Stimulated activated CD4-positive, alpha-beta T cell treated with anti-CD3 and anti-CD28 coated beads, Interleukin-1b, Interleukin-23, amount 100 ng/mL, for 48 hours (primary cell): ENCODE measurements around the gene HMOX2.
A peak's percentile ranks its signal among the peaks of the same experiment; 100 is the strongest.

ENCODE experiments used
- DNase-seq: peaks from one replicate; pipeline ENCODE4 v3.0.0-alpha.2; 2020

Gene HMOX2

GRCh38 chr16:4475880-4476788 lies at the start of gene HMOX2:
Gene HMOX2 (plus strand): TSS chr16:4476398. CDS start chr16:4505525, 29,127 bp downstream.
- peak; percentile 96 for DNase-seq

- no peak for DNase-seq
Measured at GRCh38 chr16:4426722-4427372, 49.4 kb upstream of the HMOX2 start.

- DNase-seq: no peak
Measured at GRCh38 chr16:4428500-4428899, 47.7 kb upstream of the HMOX2 start.

GRCh38 chr16:4431023-4431422 lies 45.2 kb upstream of the HMOX2 start:
- no peak for DNase-seq

GRCh38 chr16:4433228-4433627 lies 43.0 kb upstream of the HMOX2 start:
- no peak for DNase-seq

- no peak for DNase-seq
Measured at GRCh38 chr16:4433914-4434787, 42.0 kb upstream of the HMOX2 start.

GRCh38 chr16:4435337-4436067 lies 40.7 kb upstream of the HMOX2 start:
- no peak for DNase-seq

- DNase-seq: no peak
Measured at GRCh38 chr16:4437366-4437765, 38.8 kb upstream of the HMOX2 start.

GRCh38 chr16:4442371-4442770 lies 33.8 kb upstream of the HMOX2 start:
- no peak for DNase-seq

- DNase-seq: no peak
Measured at GRCh38 chr16:4443271-4443670, 32.9 kb upstream of the HMOX2 start.

- no peak for DNase-seq
Measured at GRCh38 chr16:4443986-4444385, 32.2 kb upstream of the HMOX2 start.

- no peak for DNase-seq
Measured at GRCh38 chr16:4450430-4450829, 25.8 kb upstream of the HMOX2 start.

GRCh38 chr16:4450931-4451519 lies 25.2 kb upstream of the HMOX2 start:
- DNase-seq: no peak

- DNase-seq: no peak
Measured at GRCh38 chr16:4452674-4453073, 23.5 kb upstream of the HMOX2 start.

- no peak for DNase-seq
Measured at GRCh38 chr16:4454623-4455022, 21.6 kb upstream of the HMOX2 start.

GRCh38 chr16:4455081-4455480 lies 21.1 kb upstream of the HMOX2 start:
- DNase-seq: no peak

- no peak for DNase-seq
Measured at GRCh38 chr16:4455951-4456350, 20.2 kb upstream of the HMOX2 start.

- no peak for DNase-seq
Measured at GRCh38 chr16:4460936-4461249, 15.3 kb upstream of the HMOX2 start.

GRCh38 chr16:4461250-4462085 lies 14.7 kb upstream of the HMOX2 start:
- no peak for DNase-seq

- no peak for DNase-seq
Measured at GRCh38 chr16:4463522-4464163, 12.6 kb upstream of the HMOX2 start.
